HepG2 (cell line): ENCODE data around the gene TK1. TPM values are rescaled to one million over a fixed set of nuclear protein-coding genes. Genes with fewer than 3 reads are reported as not detected.
A peak's percentile ranks its signal among the peaks of the same experiment; 100 is the strongest.

ENCODE experiments used
- ATAC-seq: fragments of 200-7000 bp; cut with Tn5 transposase; 3 replicates; pipeline ENCODE4 v1.9.1; 2020; ENCODE audit warnings: mild to moderate bottlenecking, moderate library complexity
- BruUV-seq: library from RNA; stranded (reverse); fragments of 400-500 nt; replicated peaks from 2 replicates; lab custom pipeline; 2021; lab: Mats Ljungman, UMichigan
- CTCF ChIA-PET: fragments of 300-600 bp; formaldehyde crosslinking; extraction: SDS; loops from one replicate; lab custom pipeline; 2021; ENCODE audit warnings: low total read pairs, inconsistent platforms, low intra/inter-chr PET ratio; lab: Yijun Ruan, JAX
- POLR2A ChIA-PET: fragments of 350-600 bp; sonication (Branson Sonifier 250); formaldehyde crosslinking; loops from one replicate; lab custom pipeline; 2020; ENCODE audit warnings: antibody characterized with exemption, inconsistent platforms; lab: Yijun Ruan, JAX
- DNase-seq: peaks from one replicate; pipeline ENCODE4 v3.0.0-alpha.2; 2015; ENCODE audit warnings: low spot score
- FAIRE-seq: peaks from 3 replicates; lab custom pipeline; 2011; peaks lifted over from hg19 to GRCh38; lab: Jason Lieb, UNC
- H2AFZ ChIP-seq: one replicate; pipeline ENCODE4 v1.6.1; 2011; ENCODE audit warnings: low read length, inconsistent platforms
- H3K27ac ChIP-seq: fragments of 300-600 bp; 3 replicates; pipeline ENCODE4 v1.8.0; 2011; ENCODE audit warnings: mixed run types, mild to moderate bottlenecking, mixed read lengths, low read length, inconsistent platforms; ENCODE audit not compliant: insufficient read depth; ENCODE audit errors: extremely low read length
- H3K27me3 ChIP-seq, 2 experiments: fragments of 200-600 bp in 1 of 2; 2 replicates in 1 of 2; 3 replicates in 1 of 2; pipeline versions ENCODE4 v1.6.0 to v1.8.0; 2011; ENCODE audit warnings: low read length in 2 of 2, mild to moderate bottlenecking in 2 of 2, moderate library complexity in 2 of 2, inconsistent platforms in 1 of 2; ENCODE audit not compliant: insufficient read depth in 2 of 2, control insufficient read depth in 1 of 2
- H3K36me3 ChIP-seq, 2 experiments: fragments of 200-600 bp in 1 of 2; replicated peaks in 1 of 2; 2 replicates in 1 of 2; 3 replicates in 1 of 2; pipeline versions ENCODE4 v1.5.1 to v1.8.0; 2011; ENCODE audit warnings: low read length in 2 of 2, inconsistent platforms in 1 of 2; ENCODE audit not compliant: insufficient read depth in 2 of 2, control insufficient read depth in 1 of 2
- H3K4me1 ChIP-seq: 2 replicates; pipeline ENCODE4 v1.5.1; 2012; ENCODE audit warnings: low read length, inconsistent platforms; ENCODE audit not compliant: insufficient read depth
- H3K4me2 ChIP-seq: 2 replicates; pipeline ENCODE4 v1.6.0; 2011; ENCODE audit warnings: low read depth, low read length, inconsistent platforms
- H3K4me3 ChIP-seq, 3 experiments: fragments of 200-600 bp in 1 of 3; sonication (generic), shearing (Covaris generic) in 1 of 3; replicated peaks in 1 of 3; 2 replicates each; pipeline ENCODE4 v1.5.1; 2011 to 2016; ENCODE audit warnings: low read length in 3 of 3, inconsistent platforms in 2 of 3, low read depth in 2 of 3, mild to moderate bottlenecking in 2 of 3, control low read depth in 1 of 3, mixed read lengths in 1 of 3; ENCODE audit not compliant: insufficient read depth in 1 of 3
- H3K79me2 ChIP-seq: one replicate; pipeline ENCODE4 v1.6.1; 2011; ENCODE audit warnings: low read length, inconsistent platforms; ENCODE audit not compliant: insufficient read depth
- H3K9ac ChIP-seq: 2 replicates; pipeline ENCODE4 v1.6.0; 2011; ENCODE audit warnings: mild to moderate bottlenecking, low read depth, low read length, inconsistent platforms; ENCODE audit not compliant: insufficient read depth
- H3K9me3 ChIP-seq: 2 replicates; pipeline ENCODE4 v1.5.1; 2012; ENCODE audit warnings: mild to moderate bottlenecking, low read length
- H4K20me1 ChIP-seq: 2 replicates; pipeline ENCODE4 v1.6.0; 2011; ENCODE audit warnings: inconsistent platforms, mild to moderate bottlenecking, low read length, moderate library complexity; ENCODE audit not compliant: insufficient read depth
- CHD4 ChIP-seq: fragments of 200-600 bp; sonication (generic); IDR thresholded peaks from 2 replicates; pipeline ENCODE4 v1.7.0; 2017; ENCODE audit warnings: mild to moderate bottlenecking, low read length, borderline replicate concordance
- ETV6 ChIP-seq: sonication (generic); formaldehyde crosslinking; conservative IDR thresholded peaks from 2 replicates; pipeline ENCODE4 v1.4.0; 2020; ENCODE audit warnings: missing genetic modification reagents
- KDM2A ChIP-seq: sonication (generic); formaldehyde crosslinking; IDR thresholded peaks from 2 replicates; pipeline ENCODE4 v1.4.0; 2020; ENCODE audit warnings: low read depth, missing genetic modification reagents, borderline replicate concordance
- NRL ChIP-seq: sonication (generic); formaldehyde crosslinking; IDR thresholded peaks from 2 replicates; pipeline ENCODE4 v1.5.0; 2020; ENCODE audit warnings: missing genetic modification reagents, mild to moderate bottlenecking, moderate library complexity, borderline replicate concordance
- SALL1 ChIP-seq: sonication (generic); formaldehyde crosslinking; IDR thresholded peaks from 2 replicates; pipeline ENCODE4 v1.8.0; 2022; ENCODE audit warnings: mild to moderate bottlenecking, missing genetic modification reagents
- XRCC5 ChIP-seq: fragments of 200-400 bp; formaldehyde crosslinking; optimal IDR thresholded peaks from 2 replicates; pipeline ENCODE3; 2017; ENCODE audit warnings: mild to moderate bottlenecking, low read length
- ZNF143 ChIP-seq: sonication (generic); formaldehyde crosslinking; IDR thresholded peaks from 2 replicates; pipeline ENCODE4 v1.4.0; 2020; ENCODE audit warnings: missing genetic modification reagents
- ZNF441 ChIP-seq: sonication (generic); formaldehyde crosslinking; IDR thresholded peaks from 2 replicates; pipeline ENCODE4 v1.7.0; 2021; ENCODE audit warnings: missing genetic modification reagents, borderline replicate concordance
- ZNF557 ChIP-seq: sonication (generic); formaldehyde crosslinking; IDR thresholded peaks from 2 replicates; pipeline ENCODE4 v1.4.0; 2020; ENCODE audit warnings: missing genetic modification reagents
- ZNF589 ChIP-seq: sonication (generic); formaldehyde crosslinking; conservative IDR thresholded peaks from 2 replicates; pipeline ENCODE4 v1.8.0; 2022; ENCODE audit warnings: mild to moderate bottlenecking, moderate library complexity, missing genetic modification reagents
- WGBS: methylation state at CpG from one replicate; pipeline ENCODE4 v1.1.6; 2017; ENCODE audit warnings: low lambda C conversion rate; 5-methylcytosine and 5-hydroxymethylcytosine counted together
- in situ Hi-C: cut with HindIII; loops from 2 replicates; pipeline ENCODE4 v1.10.0; 2017; ENCODE audit warnings: low pct_unique_long_range_greater_than_20kb; ENCODE audit not compliant: extremely low pct_ligation_motif_present
- intact Hi-C: fragments of 100-400 bp; cut with micrococcal nuclease; formaldehyde crosslinking; loops from one replicate; pipeline ENCODE4 v1.10.0; 2022; ENCODE audit not compliant: unreplicated experiment
- polyA plus RNA-seq, 8 experiments: library from polyadenylated mRNA; depleted of rRNA in 3 of 8; stranded (reverse) in 7 of 8; unstranded in 1 of 8; fragments of >200 nt; fragmentation: Illumina TruSeq in 4 of 8; extraction: Trizol in 4 of 8; gene quantifications; 2 replicates each; pipeline versions ENCODE4 v1.2.1 to v1.2.3, GENCODE V29; 2011 to 2016; ENCODE audit warnings: low read depth in 4 of 8, missing spikeins in 1 of 8, mixed read lengths in 1 of 8; ENCODE audit not compliant: insufficient read depth in 1 of 8
- total RNA-seq, 5 experiments: library from RNA; depleted of rRNA; stranded (reverse); fragments of >200 nt; fragmentation: Illumina TruSeq; extraction: Trizol; gene quantifications; 2 replicates each; pipeline ENCODE4 v1.2.3, GENCODE V29; 2016; ENCODE audit warnings: low read depth in 1 of 5
- TF ChIP-seq, protein P1 (sequence below): sonication (generic); formaldehyde crosslinking; IDR thresholded peaks from 2 replicates; pipeline ENCODE4 v1.4.0; 2020; ENCODE audit warnings: missing genetic modification reagents
- TF ChIP-seq, protein P2 (sequence below): sonication (generic); formaldehyde crosslinking; IDR thresholded peaks from 2 replicates; pipeline ENCODE4 v1.5.1; 2020; ENCODE audit warnings: mild to moderate bottlenecking, missing genetic modification reagents, moderate library complexity
- TF ChIP-seq, protein P3 (sequence below): sonication (generic); formaldehyde crosslinking; IDR thresholded peaks from 2 replicates; pipeline ENCODE4 v1.4.0; 2020; ENCODE audit warnings: missing genetic modification reagents

Gene TK1
- total and polyA plus RNA-seq, 2 of the 13 experiments (the other 11 are each of a cell fraction or from before 2014, with no cell fraction given) = 45.0 to 96.0 TPM

DNA sequence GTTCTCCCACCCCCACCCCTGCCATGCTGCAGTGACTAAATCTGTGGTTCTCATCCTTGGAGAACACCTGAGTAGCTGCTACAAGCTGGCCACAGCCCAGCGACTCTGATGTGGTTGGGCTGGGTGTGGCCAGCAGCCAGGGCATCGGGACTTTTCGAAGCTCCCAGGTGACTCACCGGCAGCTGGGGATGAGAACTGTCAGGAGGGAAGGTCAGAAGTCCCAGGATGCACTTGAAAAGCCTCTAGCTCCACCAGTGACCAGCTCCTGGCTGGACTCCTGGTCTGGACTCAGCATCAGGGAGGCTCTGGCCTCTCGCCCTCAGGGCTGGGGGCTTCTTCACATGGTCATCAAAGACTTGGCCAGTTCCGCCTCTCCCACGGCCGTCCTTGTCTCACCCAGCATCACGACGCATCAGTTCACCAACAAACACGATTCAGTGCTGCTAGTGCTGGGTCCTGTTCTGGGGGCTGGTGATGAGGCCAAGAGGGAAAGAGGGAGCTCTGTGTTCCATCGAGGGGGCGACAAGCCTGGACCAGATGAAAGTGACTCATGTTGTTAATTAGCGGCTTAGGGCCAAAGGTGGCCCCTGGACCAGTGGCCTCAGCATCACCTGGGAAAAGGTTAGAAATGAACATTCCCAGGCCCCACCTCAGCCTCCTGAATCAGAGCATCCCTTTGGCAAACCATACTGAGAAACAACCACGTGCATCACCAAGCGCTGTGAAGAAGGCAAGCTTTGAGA lies 44.6 kb downstream of the TK1 start:
- 30% methylated on average over 15 of the region's 16 CpGs for WGBS
- Histone ChIP-seq H3K4me1 (peaks cover 90% of the 10 kb centered on the region), H3K36me3 (no peaks in the 10 kb centered on the region), H3K27ac (no peak overlapping the region), H3K79me2 (no peaks in the 10 kb centered on the region), H3K9ac (no peak overlapping the region), H4K20me1 (no peaks in the 10 kb centered on the region), H3K27me3 (peaks cover 9 to 26% of the 10 kb centered on the region in 2 experiments; a peak in 4 of 5 replicates), H3K4me2 (no peak overlapping the region; the same call in 1 of the 2 replicates), H3K9me3 (no peaks in the 10 kb centered on the region), H2AFZ (no peak overlapping the region), H3K4me3 (no peak overlapping the region)
- DNase-seq (peak; percentile 65), ATAC-seq (no peak), FAIRE-seq (no peak)
- no TSS peak for BruUV-seq
- in situ Hi-C loops = no loop called here
- POLR2A ChIA-PET = interaction anchor here (0.8 to 1.4 kb wide), 4 partner anchors 9 to 109 kb away, joined by 3 to 11 read pairs (median 3); partner anchors contain the start of gene TMC6
- intact Hi-C loops = loop anchor here (1.0 to 5.0 kb wide), 3 partner anchors 17 to 785 kb away; partner anchors contain the start of genes TIMP2 and USP36
- CTCF ChIA-PET = no interaction called here
- TF ChIP-seq, protein P1, sequence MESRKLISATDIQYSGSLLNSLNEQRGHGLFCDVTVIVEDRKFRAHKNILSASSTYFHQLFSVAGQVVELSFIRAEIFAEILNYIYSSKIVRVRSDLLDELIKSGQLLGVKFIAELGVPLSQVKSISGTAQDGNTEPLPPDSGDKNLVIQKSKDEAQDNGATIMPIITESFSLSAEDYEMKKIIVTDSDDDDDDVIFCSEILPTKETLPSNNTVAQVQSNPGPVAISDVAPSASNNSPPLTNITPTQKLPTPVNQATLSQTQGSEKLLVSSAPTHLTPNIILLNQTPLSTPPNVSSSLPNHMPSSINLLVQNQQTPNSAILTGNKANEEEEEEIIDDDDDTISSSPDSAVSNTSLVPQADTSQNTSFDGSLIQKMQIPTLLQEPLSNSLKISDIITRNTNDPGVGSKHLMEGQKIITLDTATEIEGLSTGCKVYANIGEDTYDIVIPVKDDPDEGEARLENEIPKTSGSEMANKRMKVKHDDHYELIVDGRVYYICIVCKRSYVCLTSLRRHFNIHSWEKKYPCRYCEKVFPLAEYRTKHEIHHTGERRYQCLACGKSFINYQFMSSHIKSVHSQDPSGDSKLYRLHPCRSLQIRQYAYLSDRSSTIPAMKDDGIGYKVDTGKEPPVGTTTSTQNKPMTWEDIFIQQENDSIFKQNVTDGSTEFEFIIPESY (CRISPR knock-in tag) = peak; percentile 70
- no peak for TF ChIP-seq ZNF441 (CRISPR knock-in tag)
- peak; percentile 43; the same call in 1 of the 2 replicates for TF ChIP-seq ZNF589
- 0 out of 2 replicates have a peak, but pooled peaks have one; percentile 12 for TF ChIP-seq SALL1 (CRISPR knock-in tag)
- peak; percentile 55 for TF ChIP-seq ZNF143 (CRISPR knock-in tag)
- TF ChIP-seq CHD4 = no peak
- TF ChIP-seq, protein P2, sequence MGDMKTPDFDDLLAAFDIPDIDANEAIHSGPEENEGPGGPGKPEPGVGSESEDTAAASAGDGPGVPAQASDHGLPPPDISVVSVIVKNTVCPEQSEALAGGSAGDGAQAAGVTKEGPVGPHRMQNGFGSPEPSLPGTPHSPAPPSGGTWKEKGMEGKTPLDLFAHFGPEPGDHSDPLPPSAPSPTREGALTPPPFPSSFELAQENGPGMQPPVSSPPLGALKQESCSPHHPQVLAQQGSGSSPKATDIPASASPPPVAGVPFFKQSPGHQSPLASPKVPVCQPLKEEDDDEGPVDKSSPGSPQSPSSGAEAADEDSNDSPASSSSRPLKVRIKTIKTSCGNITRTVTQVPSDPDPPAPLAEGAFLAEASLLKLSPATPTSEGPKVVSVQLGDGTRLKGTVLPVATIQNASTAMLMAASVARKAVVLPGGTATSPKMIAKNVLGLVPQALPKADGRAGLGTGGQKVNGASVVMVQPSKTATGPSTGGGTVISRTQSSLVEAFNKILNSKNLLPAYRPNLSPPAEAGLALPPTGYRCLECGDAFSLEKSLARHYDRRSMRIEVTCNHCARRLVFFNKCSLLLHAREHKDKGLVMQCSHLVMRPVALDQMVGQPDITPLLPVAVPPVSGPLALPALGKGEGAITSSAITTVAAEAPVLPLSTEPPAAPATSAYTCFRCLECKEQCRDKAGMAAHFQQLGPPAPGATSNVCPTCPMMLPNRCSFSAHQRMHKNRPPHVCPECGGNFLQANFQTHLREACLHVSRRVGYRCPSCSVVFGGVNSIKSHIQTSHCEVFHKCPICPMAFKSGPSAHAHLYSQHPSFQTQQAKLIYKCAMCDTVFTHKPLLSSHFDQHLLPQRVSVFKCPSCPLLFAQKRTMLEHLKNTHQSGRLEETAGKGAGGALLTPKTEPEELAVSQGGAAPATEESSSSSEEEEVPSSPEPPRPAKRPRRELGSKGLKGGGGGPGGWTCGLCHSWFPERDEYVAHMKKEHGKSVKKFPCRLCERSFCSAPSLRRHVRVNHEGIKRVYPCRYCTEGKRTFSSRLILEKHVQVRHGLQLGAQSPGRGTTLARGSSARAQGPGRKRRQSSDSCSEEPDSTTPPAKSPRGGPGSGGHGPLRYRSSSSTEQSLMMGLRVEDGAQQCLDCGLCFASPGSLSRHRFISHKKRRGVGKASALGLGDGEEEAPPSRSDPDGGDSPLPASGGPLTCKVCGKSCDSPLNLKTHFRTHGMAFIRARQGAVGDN (CRISPR knock-in tag) = peak; percentile 77
- TF ChIP-seq NRL (CRISPR knock-in tag) = no peak
- TF ChIP-seq, protein P3, sequence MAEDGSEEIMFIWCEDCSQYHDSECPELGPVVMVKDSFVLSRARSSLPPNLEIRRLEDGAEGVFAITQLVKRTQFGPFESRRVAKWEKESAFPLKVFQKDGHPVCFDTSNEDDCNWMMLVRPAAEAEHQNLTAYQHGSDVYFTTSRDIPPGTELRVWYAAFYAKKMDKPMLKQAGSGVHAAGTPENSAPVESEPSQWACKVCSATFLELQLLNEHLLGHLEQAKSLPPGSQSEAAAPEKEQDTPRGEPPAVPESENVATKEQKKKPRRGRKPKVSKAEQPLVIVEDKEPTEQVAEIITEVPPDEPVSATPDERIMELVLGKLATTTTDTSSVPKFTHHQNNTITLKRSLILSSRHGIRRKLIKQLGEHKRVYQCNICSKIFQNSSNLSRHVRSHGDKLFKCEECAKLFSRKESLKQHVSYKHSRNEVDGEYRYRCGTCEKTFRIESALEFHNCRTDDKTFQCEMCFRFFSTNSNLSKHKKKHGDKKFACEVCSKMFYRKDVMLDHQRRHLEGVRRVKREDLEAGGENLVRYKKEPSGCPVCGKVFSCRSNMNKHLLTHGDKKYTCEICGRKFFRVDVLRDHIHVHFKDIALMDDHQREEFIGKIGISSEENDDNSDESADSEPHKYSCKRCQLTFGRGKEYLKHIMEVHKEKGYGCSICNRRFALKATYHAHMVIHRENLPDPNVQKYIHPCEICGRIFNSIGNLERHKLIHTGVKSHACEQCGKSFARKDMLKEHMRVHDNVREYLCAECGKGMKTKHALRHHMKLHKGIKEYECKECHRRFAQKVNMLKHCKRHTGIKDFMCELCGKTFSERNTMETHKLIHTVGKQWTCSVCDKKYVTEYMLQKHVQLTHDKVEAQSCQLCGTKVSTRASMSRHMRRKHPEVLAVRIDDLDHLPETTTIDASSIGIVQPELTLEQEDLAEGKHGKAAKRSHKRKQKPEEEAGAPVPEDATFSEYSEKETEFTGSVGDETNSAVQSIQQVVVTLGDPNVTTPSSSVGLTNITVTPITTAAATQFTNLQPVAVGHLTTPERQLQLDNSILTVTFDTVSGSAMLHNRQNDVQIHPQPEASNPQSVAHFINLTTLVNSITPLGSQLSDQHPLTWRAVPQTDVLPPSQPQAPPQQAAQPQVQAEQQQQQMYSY = no peak
- peak; percentile 47 for TF ChIP-seq XRCC5
- peak; percentile 23; the same call in 1 of the 2 replicates for TF ChIP-seq KDM2A (CRISPR knock-in tag)
- no peak for TF ChIP-seq ETV6 (CRISPR knock-in tag)
- no peak for TF ChIP-seq ZNF557 (CRISPR knock-in tag)
